ENCODE results near the gene LTA4H.

DNA sequence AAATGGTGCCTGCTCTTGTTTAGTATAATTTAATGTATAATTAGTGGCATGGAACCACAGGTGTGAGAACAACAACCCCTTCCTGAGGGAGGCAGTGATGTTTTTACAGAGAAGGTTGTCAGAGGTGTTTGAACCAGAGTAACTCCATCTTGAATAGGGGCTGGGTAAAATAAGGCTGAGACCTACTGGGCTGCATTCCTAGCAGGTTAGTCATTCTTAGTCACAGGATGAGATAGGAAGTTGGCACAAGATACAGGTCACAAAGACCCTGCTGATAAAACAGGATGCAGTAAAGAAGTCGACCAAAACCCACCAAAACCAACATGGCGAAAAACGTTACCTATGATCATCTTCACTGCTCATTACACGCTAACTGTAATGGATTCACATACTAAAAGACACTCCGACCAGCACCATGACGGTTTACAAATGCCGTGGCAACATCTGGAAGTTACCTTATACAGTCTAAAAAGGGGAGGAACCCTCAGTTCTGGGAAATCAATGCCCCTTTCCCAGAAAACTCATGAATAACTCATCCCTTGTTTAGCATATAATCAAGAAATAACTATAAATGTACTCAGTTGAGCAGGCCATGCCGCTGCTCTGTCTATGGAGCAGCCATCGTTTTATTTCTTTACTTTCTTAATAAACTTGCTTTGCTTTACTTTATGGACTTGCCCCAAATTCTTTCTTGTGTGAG, 47.8 kb upstream of the LTA4H start:
- TF ChIP-seq, protein P1, sequence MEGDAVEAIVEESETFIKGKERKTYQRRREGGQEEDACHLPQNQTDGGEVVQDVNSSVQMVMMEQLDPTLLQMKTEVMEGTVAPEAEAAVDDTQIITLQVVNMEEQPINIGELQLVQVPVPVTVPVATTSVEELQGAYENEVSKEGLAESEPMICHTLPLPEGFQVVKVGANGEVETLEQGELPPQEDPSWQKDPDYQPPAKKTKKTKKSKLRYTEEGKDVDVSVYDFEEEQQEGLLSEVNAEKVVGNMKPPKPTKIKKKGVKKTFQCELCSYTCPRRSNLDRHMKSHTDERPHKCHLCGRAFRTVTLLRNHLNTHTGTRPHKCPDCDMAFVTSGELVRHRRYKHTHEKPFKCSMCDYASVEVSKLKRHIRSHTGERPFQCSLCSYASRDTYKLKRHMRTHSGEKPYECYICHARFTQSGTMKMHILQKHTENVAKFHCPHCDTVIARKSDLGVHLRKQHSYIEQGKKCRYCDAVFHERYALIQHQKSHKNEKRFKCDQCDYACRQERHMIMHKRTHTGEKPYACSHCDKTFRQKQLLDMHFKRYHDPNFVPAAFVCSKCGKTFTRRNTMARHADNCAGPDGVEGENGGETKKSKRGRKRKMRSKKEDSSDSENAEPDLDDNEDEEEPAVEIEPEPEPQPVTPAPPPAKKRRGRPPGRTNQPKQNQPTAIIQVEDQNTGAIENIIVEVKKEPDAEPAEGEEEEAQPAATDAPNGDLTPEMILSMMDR (optimal IDR thresholded peaks at IDR 0.05 in 1 of 3, IDR thresholded peaks at IDR 0.05 in 1 of 3, conservative IDR thresholded peaks at IDR 0.05 in 1 of 3; ENCODE audit: extremely low read depth in 1 of 3, insufficient read depth in 2 of 3, low read length in 3 of 3): no peak
- TF ChIP-seq EZH2 (IDR thresholded peaks at IDR 0.05; ENCODE audit: low read length): no peak
